GM18861 (cell line): ENCODE results near the gene SLC41A2.
"Not testable (repeated sequence)": the region's sequence is repeated elsewhere in the genome, so short reads cannot be mapped to it uniquely, and the experiment has no call there.

ENCODE experiments used
- ATAC-seq: cut with Tn5 transposase; IDR thresholded peaks from one replicate; pipeline ENCODE4 v1.9.1; 2021; ENCODE audit not compliant: unreplicated experiment

The SLC41A2 gene

GRCh38 chr12:104964856-104965205 is 6.7 kb upstream of the SLC41A2 start:
- no peak for ATAC-seq

GRCh38 chr12:104964167-104964855 is 6.2 kb upstream of the SLC41A2 start:
- no peak for ATAC-seq

- ATAC-seq = no peak
These were observed 5.7 kb upstream of the SLC41A2 start for GRCh38 chr12:104963757-104964156.

GRCh38 chr12:104960464-104960863 is 2.4 kb upstream of the SLC41A2 start:
- no peak for ATAC-seq

GRCh38 chr12:104959335-104959841 is 1.3 kb upstream of the SLC41A2 start:
- no peak for ATAC-seq

GRCh38 chr12:104958805-104959334 is 780 bp upstream of the SLC41A2 start:
- ATAC-seq = no peak

- peak; percentile 24 for ATAC-seq
These were observed 430 bp downstream of the SLC41A2 start for GRCh38 chr12:104957719-104958000.

GRCh38 chr12:104956870-104957718 is 996 bp downstream of the SLC41A2 start:
- no peak for ATAC-seq

- ATAC-seq = no peak
These were observed 2.4 kb downstream of the SLC41A2 start for GRCh38 chr12:104955703-104956102.

- no peak for ATAC-seq
These were observed 4.8 kb downstream of the SLC41A2 start for GRCh38 chr12:104953323-104953722.

GRCh38 chr12:104952816-104953215 is 5.3 kb downstream of the SLC41A2 start:
- no peak for ATAC-seq

- no peak for ATAC-seq
These were observed 6.2 kb downstream of the SLC41A2 start for GRCh38 chr12:104951759-104952509.

GRCh38 chr12:104948716-104949115 is 9.4 kb downstream of the SLC41A2 start:
- ATAC-seq = not testable (repeated sequence)

- no peak for ATAC-seq
These were observed 13.8 kb downstream of the SLC41A2 start for GRCh38 chr12:104944252-104944651.

- not testable (repeated sequence) for ATAC-seq
These were observed 14.7 kb downstream of the SLC41A2 start for GRCh38 chr12:104943401-104943800.

GRCh38 chr12:104942075-104942474 is 16.0 kb downstream of the SLC41A2 start:
- no peak for ATAC-seq

- no peak for ATAC-seq
These were observed 16.6 kb downstream of the SLC41A2 start for GRCh38 chr12:104941454-104941853.

GRCh38 chr12:104939089-104939488 is 19.0 kb downstream of the SLC41A2 start:
- ATAC-seq = no peak

GRCh38 chr12:104938371-104938770 is 19.7 kb downstream of the SLC41A2 start:
- ATAC-seq = no peak

GRCh38 chr12:104935886-104936285 is 22.2 kb downstream of the SLC41A2 start:
- no peak for ATAC-seq

GRCh38 chr12:104933778-104934177 is 24.3 kb downstream of the SLC41A2 start:
- no peak for ATAC-seq
